SK-N-SH (cell line): ENCODE results near the gene ANKH. TPM values are rescaled to one million over a fixed set of nuclear protein-coding genes. Genes with fewer than 3 reads are reported as not detected.

Experiments used
- CTCF ChIA-PET: fragments of 300-600, 350-600 bp; formaldehyde crosslinking; extraction: SDS; loops from one replicate; lab custom pipeline; 2021; lab: Yijun Ruan, JAX
- POLR2A ChIA-PET: fragments of 350-600 bp; sonication (Branson Sonifier 250); formaldehyde crosslinking; extraction: SDS; loops from one replicate; lab custom pipeline; 2020; ENCODE audit warnings: antibody characterized with exemption, inconsistent platforms; lab: Yijun Ruan, JAX
- DNase-seq: peaks from one replicate; pipeline ENCODE4 v3.0.0; 2012
- H2AFZ ChIP-seq: fragments of 200-600 bp; sonication (generic); 2 replicates; pipeline ENCODE4 v1.8.1; 2016; ENCODE audit warnings: antibody characterized with exemption, mild to moderate bottlenecking, low read depth
- H3F3A ChIP-seq: fragments of 200-600 bp; sonication (generic); replicated peaks from 2 replicates; pipeline ENCODE3; 2016; ENCODE audit warnings: antibody characterized with exemption, mild to moderate bottlenecking; ENCODE audit not compliant: insufficient read depth
- H3K27ac ChIP-seq, 2 experiments: fragments of 200-500 bp in 1 of 2; fragments of 200-600 bp in 1 of 2; sonication (Bioruptor generic) in 1 of 2; sonication (generic), shearing (Covaris generic) in 1 of 2; 2 replicates each; pipeline versions ENCODE4 v1.5.1 to v1.6.1; 2014 to 2016; ENCODE audit warnings: low read depth in 2 of 2, inconsistent platforms in 1 of 2, low read length in 1 of 2, mild to moderate bottlenecking in 1 of 2, mixed read lengths in 1 of 2
- H3K27me3 ChIP-seq: fragments of 200-600 bp; sonication (generic), shearing (Covaris generic); 2 replicates; pipeline ENCODE4 v1.6.1; 2016; ENCODE audit warnings: mixed run types; ENCODE audit not compliant: insufficient read depth
- H3K36me3 ChIP-seq, 2 experiments: fragments of 200-500 bp in 1 of 2; fragments of 200-600 bp in 1 of 2; sonication (Bioruptor generic) in 1 of 2; sonication (generic) in 1 of 2; replicated peaks in 1 of 2; 2 replicates each; pipeline versions ENCODE3 to v1.5.1; 2014 to 2016; ENCODE audit warnings: low read length in 1 of 2, mild to moderate bottlenecking in 1 of 2; ENCODE audit not compliant: insufficient read depth in 2 of 2, control insufficient read depth in 1 of 2
- H3K4me1 ChIP-seq, 2 experiments: fragments of 200-500 bp in 1 of 2; fragments of 200-600 bp in 1 of 2; sonication (Bioruptor generic) in 1 of 2; sonication (generic), shearing (Covaris generic) in 1 of 2; 2 replicates each; pipeline versions ENCODE4 v1.5.1 to v1.6.1; 2014 to 2016; ENCODE audit warnings: low read depth in 1 of 2, low read length in 1 of 2, mixed run types in 1 of 2; ENCODE audit not compliant: insufficient read depth in 2 of 2, control insufficient read depth in 1 of 2
- H3K4me2 ChIP-seq: fragments of 200-600 bp; sonication (generic), shearing (Covaris generic); 2 replicates; pipeline ENCODE4 v1.6.1; 2017; ENCODE audit warnings: mixed run types
- H3K4me3 ChIP-seq, 2 experiments: fragments of 200-500 bp in 1 of 2; fragments of 200-600 bp in 1 of 2; sonication (Bioruptor generic) in 1 of 2; sonication (generic), shearing (Covaris generic) in 1 of 2; 2 replicates each; pipeline versions ENCODE4 v1.5.1 to v1.8.1; 2014 to 2016; ENCODE audit warnings: low read depth in 2 of 2, inconsistent platforms in 1 of 2, low read length in 1 of 2, mild to moderate bottlenecking in 1 of 2, mixed read lengths in 1 of 2, moderate library complexity in 1 of 2
- H3K79me2 ChIP-seq: fragments of 200-600 bp; sonication (generic); 2 replicates; pipeline ENCODE4 v1.8.1; 2017; ENCODE audit warnings: mild to moderate bottlenecking; ENCODE audit not compliant: insufficient read depth
- H3K9ac ChIP-seq: fragments of 200-600 bp; sonication (generic); 2 replicates; pipeline ENCODE4 v1.6.1; 2017; ENCODE audit warnings: mixed run types
- H3K9me2 ChIP-seq: fragments of 200-600 bp; sonication (generic); 2 replicates; pipeline ENCODE4 v1.6.1; 2017; ENCODE audit warnings: mixed run types
- H3K9me3 ChIP-seq: fragments of 200-600 bp; sonication (generic); 2 replicates; pipeline ENCODE4 v1.6.1; 2017; ENCODE audit warnings: mixed run types, mild to moderate bottlenecking, moderate library complexity
- H4K20me1 ChIP-seq: fragments of 200-600 bp; sonication (generic); 2 replicates; pipeline ENCODE4 v1.6.1; 2017; ENCODE audit warnings: mild to moderate bottlenecking, mixed run types; ENCODE audit not compliant: insufficient read depth
- ELF1 ChIP-seq: IDR thresholded peaks from 2 replicates; pipeline ENCODE4 v1.4.0; 2012
- GABPA ChIP-seq: IDR thresholded peaks from 2 replicates; pipeline ENCODE4 v1.4.0; 2012; ENCODE audit warnings: low read depth, mild to moderate bottlenecking
- IRF3 ChIP-seq: fragments of 150-350 bp; IDR thresholded peaks from 2 replicates; pipeline ENCODE4 v1.6.1; 2016; ENCODE audit warnings: mild to moderate bottlenecking, low read depth, low read length
- JUND ChIP-seq: IDR thresholded peaks from 2 replicates; pipeline ENCODE4 v1.4.0; 2012
- MXI1 ChIP-seq: IDR thresholded peaks from 2 replicates; pipeline ENCODE4 v1.6.1; 2012; ENCODE audit warnings: mild to moderate bottlenecking, low read depth, low read length, improper control_type of control experiment
- RCOR1 ChIP-seq: fragments of 150-350 bp; IDR thresholded peaks from 2 replicates; pipeline ENCODE4 v1.6.1; 2017; ENCODE audit warnings: antibody characterized with exemption, low read length
- SMC3 ChIP-seq: IDR thresholded peaks from 2 replicates; pipeline ENCODE4 v1.6.1; 2012; ENCODE audit warnings: low read depth, low read length, improper control_type of control experiment
- YY1 ChIP-seq: IDR thresholded peaks from 2 replicates; pipeline ENCODE4 v1.4.0; 2012; ENCODE audit warnings: low read depth, mild to moderate bottlenecking
- WGBS: methylation state at CpG from one replicate; pipeline ENCODE4 v1.1.6; 2017; ENCODE audit warnings: low lambda C conversion rate; 5-methylcytosine and 5-hydroxymethylcytosine counted together
- polyA plus RNA-seq, 3 experiments: library from polyadenylated mRNA; depleted of rRNA; stranded (reverse); fragments of >200 nt; gene quantifications; 2 replicates each; pipeline ENCODE4 v1.2.3, GENCODE V29; 2012
- TF ChIP-seq, protein P1 (sequence below): IDR thresholded peaks from 2 replicates; pipeline ENCODE4 v1.6.1; 2012; ENCODE audit warnings: mild to moderate bottlenecking, low read depth, low read length, moderate library complexity
- TF ChIP-seq, protein P2 (sequence below): IDR thresholded peaks from 2 replicates; pipeline ENCODE4; 2012

Gene ANKH
- polyA plus RNA-seq, 1 of the 3 experiments (the other 2 are of a cell fraction): 22.0 TPM

- TF ChIP-seq, protein P1, sequence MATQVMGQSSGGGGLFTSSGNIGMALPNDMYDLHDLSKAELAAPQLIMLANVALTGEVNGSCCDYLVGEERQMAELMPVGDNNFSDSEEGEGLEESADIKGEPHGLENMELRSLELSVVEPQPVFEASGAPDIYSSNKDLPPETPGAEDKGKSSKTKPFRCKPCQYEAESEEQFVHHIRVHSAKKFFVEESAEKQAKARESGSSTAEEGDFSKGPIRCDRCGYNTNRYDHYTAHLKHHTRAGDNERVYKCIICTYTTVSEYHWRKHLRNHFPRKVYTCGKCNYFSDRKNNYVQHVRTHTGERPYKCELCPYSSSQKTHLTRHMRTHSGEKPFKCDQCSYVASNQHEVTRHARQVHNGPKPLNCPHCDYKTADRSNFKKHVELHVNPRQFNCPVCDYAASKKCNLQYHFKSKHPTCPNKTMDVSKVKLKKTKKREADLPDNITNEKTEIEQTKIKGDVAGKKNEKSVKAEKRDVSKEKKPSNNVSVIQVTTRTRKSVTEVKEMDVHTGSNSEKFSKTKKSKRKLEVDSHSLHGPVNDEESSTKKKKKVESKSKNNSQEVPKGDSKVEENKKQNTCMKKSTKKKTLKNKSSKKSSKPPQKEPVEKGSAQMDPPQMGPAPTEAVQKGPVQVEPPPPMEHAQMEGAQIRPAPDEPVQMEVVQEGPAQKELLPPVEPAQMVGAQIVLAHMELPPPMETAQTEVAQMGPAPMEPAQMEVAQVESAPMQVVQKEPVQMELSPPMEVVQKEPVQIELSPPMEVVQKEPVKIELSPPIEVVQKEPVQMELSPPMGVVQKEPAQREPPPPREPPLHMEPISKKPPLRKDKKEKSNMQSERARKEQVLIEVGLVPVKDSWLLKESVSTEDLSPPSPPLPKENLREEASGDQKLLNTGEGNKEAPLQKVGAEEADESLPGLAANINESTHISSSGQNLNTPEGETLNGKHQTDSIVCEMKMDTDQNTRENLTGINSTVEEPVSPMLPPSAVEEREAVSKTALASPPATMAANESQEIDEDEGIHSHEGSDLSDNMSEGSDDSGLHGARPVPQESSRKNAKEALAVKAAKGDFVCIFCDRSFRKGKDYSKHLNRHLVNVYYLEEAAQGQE: no peak
- TF ChIP-seq SMC3 (no peak), RCOR1 (no peak), MXI1 (no peak), JUND (no peak), ELF1 (no peak)
- TF ChIP-seq, protein P2, sequence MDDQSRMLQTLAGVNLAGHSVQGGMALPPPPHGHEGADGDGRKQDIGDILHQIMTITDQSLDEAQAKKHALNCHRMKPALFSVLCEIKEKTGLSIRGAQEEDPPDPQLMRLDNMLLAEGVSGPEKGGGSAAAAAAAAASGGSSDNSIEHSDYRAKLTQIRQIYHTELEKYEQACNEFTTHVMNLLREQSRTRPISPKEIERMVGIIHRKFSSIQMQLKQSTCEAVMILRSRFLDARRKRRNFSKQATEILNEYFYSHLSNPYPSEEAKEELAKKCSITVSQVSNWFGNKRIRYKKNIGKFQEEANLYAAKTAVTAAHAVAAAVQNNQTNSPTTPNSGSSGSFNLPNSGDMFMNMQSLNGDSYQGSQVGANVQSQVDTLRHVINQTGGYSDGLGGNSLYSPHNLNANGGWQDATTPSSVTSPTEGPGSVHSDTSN: no peak
- TF ChIP-seq, all 33 proteins: peak for 0
Observed at GRCh38 chr5:14848385-14848784, 23.2 kb downstream of the ANKH start (continued).

DNA sequence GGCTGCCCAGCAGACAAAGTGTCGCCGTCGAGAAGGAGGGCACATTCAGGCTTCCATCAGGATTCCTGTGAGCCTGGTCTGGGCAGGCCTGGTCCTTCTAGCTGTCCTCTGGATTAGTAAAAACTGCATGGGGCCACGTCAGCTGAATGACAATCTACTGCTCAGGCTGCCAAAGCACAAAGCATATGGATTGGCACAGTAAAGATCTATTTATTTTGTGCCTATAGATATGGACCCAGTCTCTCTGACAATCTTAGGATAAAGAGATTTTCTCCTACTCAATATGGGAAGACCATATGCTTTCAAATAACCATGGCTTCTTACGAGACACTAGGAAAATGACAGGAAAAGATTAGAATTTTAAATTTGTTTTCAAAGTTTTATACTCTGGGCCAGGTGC lies 24.1 kb downstream of the ANKH start:
- Histone ChIP-seq H3K9ac (no peak overlapping the region), H3K4me2 (no peak overlapping the region), H2AFZ (no peak overlapping the region), H3K9me3 (no peaks in the 10 kb centered on the region), H3K79me2 (no peaks in the 10 kb centered on the region), H3K36me3 (no peaks in the 10 kb centered on the region), H4K20me1 (no peaks in the 10 kb centered on the region), H3K4me3 (no peak overlapping the region), H3K27me3 (no peaks in the 10 kb centered on the region), H3K27ac (no peak overlapping the region), H3F3A (no peaks in the 10 kb centered on the region), H3K4me1 (peaks cover 0 to 17% of the 10 kb centered on the region in 2 experiments; a peak in 1 of 4 replicates), H3K9me2 (no peaks in the 10 kb centered on the region)
- DNase-seq: no peak
- TF ChIP-seq YY1 (no peak), GABPA (no peak)
- ChIA-PET CTCF (interaction anchor here (2.4 kb wide), 1 partner anchor 120 kb away, joined by 11 read pairs; no protein-coding TSS in a partner anchor), POLR2A (no interaction called here)
- 88% methylated on average over 5 of the region's 5 CpGs for WGBS

DNA sequence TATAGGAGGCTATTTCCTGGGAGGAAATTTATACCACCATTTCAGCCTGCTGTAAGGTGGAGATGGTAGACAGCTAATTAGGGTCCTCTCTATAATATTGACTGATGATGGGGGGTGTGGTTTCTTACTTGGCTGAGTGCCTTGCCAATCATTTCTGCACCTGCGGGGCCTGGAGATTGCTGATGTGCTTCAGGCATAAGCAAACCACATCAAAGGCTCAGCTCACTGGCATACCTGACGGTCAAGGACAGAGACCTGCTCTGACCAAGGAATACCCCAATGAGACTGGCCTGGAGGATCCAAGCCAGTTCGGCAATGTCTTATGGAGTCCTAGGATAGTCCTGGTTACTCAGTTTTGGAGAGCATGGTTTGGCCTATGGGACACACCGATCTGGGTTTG lies 29.5 kb downstream of the ANKH start:
- H3K27me3 ChIP-seq: no peaks in the 10 kb centered on the region
- no peak overlapping the region for H3K27ac ChIP-seq
- H3K79me2 ChIP-seq: peaks cover 8% of the 10 kb centered on the region
- H3K4me1 ChIP-seq: no peaks in the 10 kb centered on the region
- H3K9me3 ChIP-seq: no peaks in the 10 kb centered on the region
- no peak overlapping the region for H3K4me3 ChIP-seq
- POLR2A ChIA-PET: no interaction called here
- H3K9me2 ChIP-seq: 0 out of 2 replicates have a peak, but pooled peaks cover 2% of the 10 kb centered on the region
- no peak overlapping the region for H3K4me2 ChIP-seq
- 96% methylated on average over 3 of the region's 4 CpGs for WGBS
- H3F3A ChIP-seq: no peaks in the 10 kb centered on the region
- H4K20me1 ChIP-seq: no peaks in the 10 kb centered on the region
- CTCF ChIA-PET: no interaction called here
- H3K36me3 ChIP-seq: peaks cover 0 to 10% of the 10 kb centered on the region in 2 experiments
- H3K9ac ChIP-seq: no peak overlapping the region
- DNase-seq: no peak
- TF ChIP-seq IRF3 (no peak), JUND (no peak), SMC3 (no peak), GABPA (no peak)
- H2AFZ ChIP-seq: no peak overlapping the region
